HepG2 (cell line): ENCODE results near the gene SLC25A19.

Experiments
- MTA1 ChIP-seq: sonication (generic); formaldehyde crosslinking; IDR thresholded peaks from 2 replicates; pipeline ENCODE4 v1.4.0; 2020; ENCODE audit warnings: missing genetic modification reagents, mild to moderate bottlenecking, borderline replicate concordance
- RAD21 ChIP-seq: fragments of 450-650 bp; formaldehyde crosslinking; IDR thresholded peaks from 2 replicates; pipeline ENCODE4 v1.5.0; 2020; ENCODE audit warnings: mild to moderate bottlenecking
- TF ChIP-seq, protein P1 (sequence below): sonication (generic); formaldehyde crosslinking; conservative IDR thresholded peaks from 2 replicates; pipeline ENCODE4 v1.8.0; 2022; ENCODE audit warnings: low read depth, missing genetic modification reagents

DNA sequence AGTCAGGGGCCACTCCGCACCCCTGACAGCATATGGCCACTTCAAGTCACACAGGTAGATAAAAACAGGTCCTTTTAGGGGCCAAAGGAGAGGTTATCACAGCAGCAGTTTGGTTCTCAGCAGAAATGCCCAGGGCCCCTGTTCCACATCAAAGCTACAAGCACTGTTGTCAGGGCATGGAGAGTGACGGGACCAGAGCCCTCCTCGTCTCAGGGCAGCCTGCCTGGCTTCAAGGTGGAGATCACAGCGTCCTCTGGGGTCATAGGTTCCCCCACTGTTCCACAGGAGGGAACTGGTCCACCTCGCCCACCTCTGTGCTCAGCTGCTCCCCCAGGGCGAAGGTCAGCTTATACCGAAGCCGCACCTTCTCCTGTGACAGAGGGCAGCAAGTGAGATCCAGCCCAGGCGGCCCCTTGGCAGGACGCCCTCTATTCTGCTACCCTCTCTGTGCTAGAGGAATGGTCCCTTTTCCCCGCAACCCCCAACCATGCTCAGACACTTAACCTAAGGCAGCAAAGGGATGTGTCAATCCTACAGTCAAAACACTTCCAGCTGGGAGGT is 51.1 kb downstream of the SLC25A19 start:
- TF ChIP-seq, protein P1, sequence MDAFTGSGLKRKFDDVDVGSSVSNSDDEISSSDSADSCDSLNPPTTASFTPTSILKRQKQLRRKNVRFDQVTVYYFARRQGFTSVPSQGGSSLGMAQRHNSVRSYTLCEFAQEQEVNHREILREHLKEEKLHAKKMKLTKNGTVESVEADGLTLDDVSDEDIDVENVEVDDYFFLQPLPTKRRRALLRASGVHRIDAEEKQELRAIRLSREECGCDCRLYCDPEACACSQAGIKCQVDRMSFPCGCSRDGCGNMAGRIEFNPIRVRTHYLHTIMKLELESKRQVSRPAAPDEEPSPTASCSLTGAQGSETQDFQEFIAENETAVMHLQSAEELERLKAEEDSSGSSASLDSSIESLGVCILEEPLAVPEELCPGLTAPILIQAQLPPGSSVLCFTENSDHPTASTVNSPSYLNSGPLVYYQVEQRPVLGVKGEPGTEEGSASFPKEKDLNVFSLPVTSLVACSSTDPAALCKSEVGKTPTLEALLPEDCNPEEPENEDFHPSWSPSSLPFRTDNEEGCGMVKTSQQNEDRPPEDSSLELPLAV (CRISPR knock-in tag), result no peak
- TF ChIP-seq MTA1 (CRISPR knock-in tag), result peak; percentile 55; the same call in 1 of the 2 replicates
- TF ChIP-seq RAD21, result no peak
